Duodenal mucosa (tissue), 2 donors: Measurements from ENCODE around the gene HRC.

Experiments
- H3K27ac ChIP-seq: one replicate; pipeline ENCODE4 v1.7.0; 2013; ENCODE audit warnings: low read depth, low read length
- H3K27me3 ChIP-seq, 2 donors: one replicate each; pipeline ENCODE4 v1.7.0; 2013; ENCODE audit warnings: low read length in 2 of 2, control low read depth in 1 of 2; ENCODE audit not compliant: insufficient read depth in 2 of 2, control insufficient read depth in 1 of 2
- H3K36me3 ChIP-seq, 2 donors: one replicate each; pipeline ENCODE4 v1.7.0; 2013; ENCODE audit warnings: low read length in 2 of 2, control low read depth in 1 of 2; ENCODE audit not compliant: insufficient read depth in 2 of 2, control insufficient read depth in 1 of 2
- H3K4me1 ChIP-seq, 2 donors: one replicate each; pipeline ENCODE4 v1.7.0; 2013; ENCODE audit warnings: low read length in 2 of 2, control low read depth in 1 of 2; ENCODE audit not compliant: insufficient read depth in 2 of 2, control insufficient read depth in 1 of 2
- H3K4me3 ChIP-seq, 2 donors: one replicate each; pipeline ENCODE4 v1.7.0; 2013; ENCODE audit warnings: low read length in 2 of 2, low read depth in 1 of 2
- H3K9ac ChIP-seq, 2 donors: one replicate each; pipeline ENCODE4 v1.7.0; 2013; ENCODE audit warnings: low read length in 2 of 2, low read depth in 1 of 2
- H3K9me3 ChIP-seq, 2 donors: one replicate each; pipeline ENCODE4 v1.7.0; 2013; ENCODE audit warnings: low read length in 2 of 2, control low read depth in 1 of 2; ENCODE audit not compliant: control insufficient read depth in 1 of 2

HRC gene

DNA sequence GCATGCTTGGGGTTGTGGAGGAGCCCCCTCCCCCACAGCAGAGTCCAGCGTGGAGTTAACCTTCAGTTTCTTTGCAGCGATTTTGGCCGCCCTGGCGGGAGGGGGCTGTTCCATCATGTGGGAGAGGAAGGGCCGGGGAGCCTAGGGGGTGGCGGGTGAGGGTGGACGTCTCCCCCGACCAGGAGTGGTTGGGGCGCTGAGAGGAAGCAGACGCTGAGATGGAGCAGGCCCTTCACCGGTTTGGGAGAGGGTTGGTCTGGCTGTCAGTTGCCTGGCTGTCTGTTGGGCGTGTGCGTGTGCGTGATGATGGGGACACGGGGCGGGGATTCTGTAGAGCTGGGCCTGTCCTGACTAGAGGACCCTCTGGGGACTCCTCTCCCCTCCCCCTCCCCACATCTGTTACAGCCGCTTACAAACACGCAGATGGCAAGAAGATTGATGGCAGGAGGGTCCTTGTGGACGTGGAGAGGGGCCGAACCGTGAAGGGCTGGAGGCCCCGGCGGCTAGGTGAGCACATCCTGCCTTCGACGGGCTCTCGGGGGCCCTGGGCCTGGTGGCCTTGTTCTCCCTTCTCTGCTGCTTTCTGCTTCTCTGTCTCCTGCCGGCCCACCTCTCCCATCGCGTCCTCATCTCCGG lies 50.8 kb downstream of the HRC start:
- Histone ChIP-seq H3K4me3 (no peak overlapping the region), H3K36me3 (peaks cover 30 to 84% of the 10 kb centered on the region in 2 donors), H3K9ac (no peak overlapping the region), H3K27ac (no peak overlapping the region), H3K4me1 (no peaks in the 10 kb centered on the region), H3K27me3 (no peaks in the 10 kb centered on the region), H3K9me3 (no peaks in the 10 kb centered on the region)

DNA sequence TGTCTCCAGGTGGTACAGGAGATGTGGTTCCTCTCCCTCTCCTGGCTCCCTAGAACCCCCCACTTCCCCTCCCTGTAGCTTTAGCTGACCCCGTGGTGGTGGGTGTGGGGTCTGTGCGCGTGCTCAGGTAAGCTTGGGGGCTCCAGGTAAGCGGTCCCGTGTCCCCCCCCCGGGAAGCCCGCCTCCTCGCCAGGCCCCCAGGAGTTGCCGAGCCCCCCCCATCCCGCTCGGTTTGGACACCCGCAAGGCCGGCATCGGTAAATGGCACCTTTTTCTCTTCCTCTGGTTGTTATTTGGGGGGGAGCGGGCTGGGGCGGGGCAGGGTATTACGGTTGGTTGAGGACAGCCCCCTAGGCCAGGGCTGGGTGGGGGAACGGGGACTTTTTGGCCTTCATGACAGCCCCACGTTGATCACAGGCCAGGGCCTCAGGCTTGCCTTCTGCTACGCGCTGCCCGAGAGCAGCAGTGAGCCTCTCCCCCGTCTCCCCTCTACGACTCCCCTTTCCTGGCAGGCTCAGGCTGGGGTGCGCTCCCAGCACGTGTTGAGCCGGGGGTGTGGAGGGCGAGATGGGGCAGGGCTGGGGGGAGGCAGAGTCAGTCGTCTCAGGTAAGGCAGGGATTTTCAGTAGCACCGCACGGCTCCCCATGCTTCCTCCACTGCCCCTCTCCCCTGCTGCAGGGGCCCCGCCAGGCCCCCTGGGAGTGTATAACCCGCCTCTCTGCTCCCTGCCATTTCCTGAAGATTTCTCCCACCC lies 51.7 kb downstream of the HRC start:
- H3K9me3 ChIP-seq = no peaks in the 10 kb centered on the region
- no peak overlapping the region for H3K27ac ChIP-seq
- no peaks in the 10 kb centered on the region for H3K4me1 ChIP-seq
- H3K4me3 ChIP-seq = no peak overlapping the region
- H3K27me3 ChIP-seq = no peaks in the 10 kb centered on the region
- H3K9ac ChIP-seq = no peak overlapping the region
- peaks cover 31 to 83% of the 10 kb centered on the region in 2 donors for H3K36me3 ChIP-seq

GRCh38 chr19:49102303-49102702 lies 52.9 kb downstream of the HRC start:
- Histone ChIP-seq H3K27me3 (no peaks in the 10 kb centered on the region), H3K4me3 (no peak overlapping the region), H3K36me3 (peaks cover 32 to 86% of the 10 kb centered on the region in 2 donors), H3K9ac (no peak overlapping the region), H3K9me3 (no peaks in the 10 kb centered on the region), H3K27ac (no peak overlapping the region), H3K4me1 (no peaks in the 10 kb centered on the region)
